Measurements from ENCODE around the gene GOLGB1.
"Not testable (repeated sequence)": the region's sequence is repeated elsewhere in the genome, so short reads cannot be mapped to it uniquely, and the experiment has no call there.

The GOLGB1 gene

DNA sequence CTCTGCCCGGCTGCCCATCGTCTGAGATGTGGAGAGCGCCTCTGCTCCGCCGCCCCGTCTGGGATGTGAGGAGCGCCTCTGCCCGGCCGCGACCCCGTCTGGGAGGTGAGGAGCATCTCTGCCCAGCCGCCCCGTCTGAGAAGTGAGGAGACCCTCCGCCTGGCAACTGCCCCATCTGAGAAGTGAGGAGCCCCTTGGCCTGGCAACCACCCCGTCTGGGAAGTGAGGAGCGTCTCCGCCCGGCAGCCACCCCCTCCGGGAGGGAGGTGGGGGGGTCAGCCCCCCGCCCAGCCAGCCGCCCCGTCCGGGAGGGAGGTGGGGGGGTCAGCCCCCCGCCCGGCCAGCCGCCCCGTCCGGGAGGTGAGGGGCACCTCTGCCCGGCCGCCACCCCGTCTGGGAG, 60.8 kb downstream of the GOLGB1 start:
- not testable (repeated sequence) for DNase-seq

DNA sequence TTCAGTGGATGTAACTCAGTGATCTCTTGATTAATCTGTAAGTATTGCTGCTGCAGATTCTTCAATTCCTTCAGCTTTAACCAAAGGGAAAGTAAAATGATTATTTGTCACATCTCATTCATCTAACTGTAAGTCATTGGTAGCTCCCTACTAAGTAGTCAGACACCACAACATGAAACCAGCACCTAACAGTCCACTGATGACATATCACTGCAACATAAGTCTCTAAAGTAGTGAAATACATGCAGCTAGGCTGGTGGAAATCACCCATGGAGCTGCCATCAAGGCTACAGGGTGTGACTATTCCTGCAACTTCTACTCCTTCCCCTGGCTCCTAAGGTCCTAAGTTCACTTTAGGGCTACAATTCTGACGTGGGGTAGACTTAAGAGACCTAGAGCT, 67.7 kb downstream of the GOLGB1 start:
- DNase-seq: no peak

DNA sequence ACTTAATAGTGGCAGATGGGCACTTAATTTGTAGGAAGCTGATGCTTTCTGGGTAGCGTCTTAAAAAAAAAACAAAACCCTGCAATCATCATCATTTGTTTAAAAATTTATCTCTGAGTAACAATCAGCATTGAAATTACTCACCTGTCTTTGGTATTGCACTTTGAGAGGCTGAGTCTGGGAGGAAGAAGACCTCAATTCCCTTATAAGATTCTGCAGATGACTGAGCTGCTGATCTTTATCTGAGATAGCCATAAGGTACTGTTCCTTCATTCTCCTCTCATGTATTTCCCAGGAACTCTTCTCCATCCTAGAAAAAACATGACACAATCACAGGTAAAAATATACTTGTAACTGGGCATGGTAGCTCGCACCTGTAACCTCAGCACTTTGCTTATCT, 72.4 kb downstream of the GOLGB1 start:
- DNase-seq: no peak

DNA sequence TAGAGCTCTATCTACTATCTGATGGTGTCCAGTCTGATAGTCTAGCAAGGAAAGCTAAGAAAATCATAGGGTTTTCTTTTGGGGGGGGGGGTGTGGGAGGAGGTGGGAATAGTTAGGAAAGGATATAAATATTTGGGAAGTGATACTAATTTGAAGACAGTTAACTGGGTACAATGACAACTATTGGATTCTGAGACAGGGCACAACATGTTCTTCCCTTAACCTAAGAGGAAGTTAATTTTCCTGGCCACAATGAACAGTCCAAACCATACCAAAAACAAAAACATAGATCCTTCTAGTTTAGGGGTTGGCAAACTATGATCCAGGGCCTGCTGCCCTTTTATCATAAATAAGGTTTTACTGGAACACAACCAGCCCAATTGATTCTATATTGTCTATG, 78.9 kb downstream of the GOLGB1 start:
- DNase-seq: no peak

DNA sequence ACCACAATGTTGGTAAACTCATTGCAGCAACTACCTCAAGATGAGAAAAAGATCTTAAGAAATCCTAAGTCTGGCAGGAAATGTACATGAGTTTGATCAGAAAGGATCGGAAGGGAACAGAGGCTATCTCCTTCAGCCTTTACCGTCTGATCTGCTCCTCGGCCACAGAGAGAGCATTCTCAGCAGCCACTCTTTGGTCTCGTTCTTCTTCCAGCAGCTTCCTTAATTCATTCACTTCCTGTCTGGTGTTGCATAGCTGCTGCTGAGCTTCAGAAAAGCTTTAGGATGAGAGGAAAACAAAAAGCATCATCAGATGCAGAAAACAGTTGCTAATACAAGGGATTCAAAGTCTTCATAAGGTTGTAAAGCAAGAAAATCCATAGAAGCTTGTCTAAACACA, 82.2 kb downstream of the GOLGB1 start:
- DNase-seq: no peak

DNA sequence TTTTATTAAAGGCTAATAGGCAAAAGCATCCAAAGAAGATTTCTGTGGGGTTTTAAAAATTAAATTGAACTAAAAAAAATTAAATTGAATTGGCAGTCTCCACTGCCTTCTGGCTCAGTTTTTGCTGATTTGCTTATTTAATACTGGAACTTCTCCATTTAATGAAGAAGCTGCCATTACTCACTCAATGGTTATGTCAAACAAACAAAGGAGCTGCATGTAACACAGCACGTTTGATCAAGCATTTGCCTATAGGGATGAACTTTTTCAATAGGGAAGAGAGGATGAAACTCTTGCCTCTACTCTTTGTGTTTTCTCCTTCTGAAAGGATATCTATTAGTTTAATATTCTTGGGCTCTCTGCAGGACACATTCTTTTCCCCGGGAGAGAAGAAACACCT, 84.1 kb downstream of the GOLGB1 start:
- DNase-seq: no peak

DNA sequence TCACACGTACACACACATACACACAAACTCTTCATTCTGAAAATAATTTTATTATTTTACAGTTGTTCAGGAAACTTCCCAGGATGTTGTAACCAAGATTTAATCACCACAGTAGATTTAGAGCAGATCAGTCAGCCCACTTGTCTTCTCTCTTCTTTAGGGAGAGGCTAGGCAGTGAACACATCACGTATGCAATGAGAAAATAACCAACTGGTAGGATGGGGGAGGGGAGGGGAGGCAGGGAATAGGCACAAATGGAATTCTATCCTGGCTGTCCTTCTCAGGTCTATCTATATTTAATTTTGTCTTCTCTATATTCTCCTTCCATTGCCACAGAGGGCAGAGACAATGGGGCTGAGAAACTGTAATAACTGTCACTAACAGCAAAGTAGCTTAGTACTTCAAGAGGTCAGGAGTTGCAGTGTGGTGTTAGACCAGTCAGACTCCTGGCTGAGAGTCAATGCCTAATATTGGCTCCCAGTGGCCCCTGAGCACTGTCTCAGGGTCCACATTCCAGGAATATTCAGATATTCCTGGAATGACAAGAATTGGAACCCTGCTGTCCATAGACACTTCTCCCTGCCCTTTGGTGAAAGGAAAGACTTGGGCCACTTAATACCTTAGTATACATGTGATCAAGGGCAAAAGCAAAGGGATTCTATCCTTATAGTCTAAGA, 86.2 kb downstream of the GOLGB1 start:
- no peak for DNase-seq

DNA sequence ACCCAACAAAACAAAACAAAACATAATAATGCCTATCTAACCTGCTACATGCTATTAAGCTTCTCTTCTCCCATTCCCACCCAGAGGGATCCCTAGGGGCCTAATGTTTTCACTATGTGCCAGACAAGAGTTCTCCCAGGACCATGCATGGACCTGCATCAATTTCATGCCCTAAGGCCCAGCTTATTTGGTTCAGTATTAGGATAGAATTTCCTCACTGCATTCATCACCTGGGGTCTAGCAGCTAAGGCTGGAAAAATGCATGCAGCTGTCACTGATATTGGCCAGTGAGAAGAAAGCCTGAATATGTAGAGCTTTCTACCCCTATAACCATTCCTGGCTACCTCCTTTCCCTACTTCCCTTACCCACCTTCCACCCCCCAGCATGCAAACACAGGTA, 86.8 kb downstream of the GOLGB1 start:
- no peak for DNase-seq

DNA sequence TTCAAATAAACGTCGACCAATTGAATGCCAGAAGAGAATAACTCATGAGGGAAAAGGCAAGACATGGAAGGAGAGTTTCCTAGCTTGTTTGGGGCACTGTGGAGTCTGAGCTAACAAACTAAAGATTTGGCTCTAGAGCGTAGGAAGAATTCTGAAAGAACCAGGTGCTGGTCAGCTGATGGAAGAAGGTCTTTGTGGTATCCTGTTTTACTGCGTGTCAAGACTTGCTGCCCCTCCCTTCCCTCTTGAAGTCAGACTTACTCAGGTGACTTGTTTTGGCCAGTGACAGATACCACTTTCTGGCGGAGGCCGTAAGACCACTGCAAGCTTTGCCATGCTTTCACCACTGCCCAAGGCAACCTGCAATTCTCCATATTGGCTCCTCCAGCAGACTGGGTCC, 88.2 kb downstream of the GOLGB1 start:
- DNase-seq: no peak

DNA sequence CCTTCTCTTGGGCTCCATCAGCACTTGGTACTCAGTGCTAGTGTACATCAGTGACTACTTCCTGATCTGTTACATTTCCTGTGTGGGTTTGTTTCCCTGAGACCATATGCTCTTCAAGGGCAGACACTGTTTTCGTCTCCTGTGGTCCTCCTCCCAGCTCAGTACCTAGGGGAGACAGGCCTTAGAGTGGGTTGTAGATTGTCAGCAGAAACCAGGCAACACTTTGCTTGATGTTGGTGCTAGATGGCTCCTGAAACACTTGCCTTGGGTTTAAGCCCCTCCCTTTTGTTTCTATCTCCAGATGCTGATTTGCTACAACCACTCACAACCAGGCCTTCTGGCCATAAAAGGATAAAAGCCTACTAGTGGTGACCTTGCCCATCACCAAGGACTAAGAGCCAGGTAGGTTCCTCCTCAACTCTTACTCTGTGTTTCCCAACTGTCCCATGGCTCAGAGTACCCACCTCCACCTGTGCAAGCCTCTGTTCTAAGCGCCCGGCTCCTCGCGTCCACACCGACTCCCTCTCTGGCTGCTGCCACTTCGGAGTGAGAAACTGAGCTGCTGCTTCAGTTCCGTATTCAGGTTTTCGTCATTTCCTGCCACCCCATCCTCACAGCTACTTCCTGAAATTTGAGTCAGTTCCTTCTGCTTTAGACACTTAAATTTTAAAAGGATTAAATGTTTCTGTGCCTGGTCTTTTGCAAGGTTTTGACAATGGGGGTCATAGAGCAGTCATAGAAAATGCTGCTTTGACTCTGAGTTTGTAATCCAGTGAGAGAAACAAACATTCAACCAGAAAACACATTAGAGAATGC, 89.0 kb downstream of the GOLGB1 start, which contains the start of gene HCLS1:
TSS of gene HCLS1 (minus strand) at position 548 of the 816 bp plus-strand sequence. CDS start 2,556 bp downstream, outside the sequence.
- DNase-seq: no peak

DNA sequence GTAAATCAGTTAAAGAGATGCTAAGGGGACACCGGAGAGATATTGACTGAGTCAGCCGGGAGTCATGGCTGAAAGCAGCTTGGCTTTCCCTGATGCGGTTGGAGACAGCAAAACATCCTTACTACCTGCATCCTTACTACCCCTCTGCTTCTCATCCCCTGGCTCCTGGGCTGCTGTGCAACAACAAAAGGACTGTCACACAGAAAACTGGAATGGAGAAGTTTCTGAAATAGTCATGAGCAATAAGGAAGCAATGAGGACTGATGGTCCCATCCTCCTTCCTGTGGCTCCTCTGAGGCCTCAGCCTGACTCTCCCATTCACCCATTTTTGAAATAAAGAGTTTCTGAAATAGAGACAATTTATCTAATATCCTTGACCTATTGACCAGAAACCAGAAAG, 90.0 kb downstream of the GOLGB1 start:
- no peak for DNase-seq

DNA sequence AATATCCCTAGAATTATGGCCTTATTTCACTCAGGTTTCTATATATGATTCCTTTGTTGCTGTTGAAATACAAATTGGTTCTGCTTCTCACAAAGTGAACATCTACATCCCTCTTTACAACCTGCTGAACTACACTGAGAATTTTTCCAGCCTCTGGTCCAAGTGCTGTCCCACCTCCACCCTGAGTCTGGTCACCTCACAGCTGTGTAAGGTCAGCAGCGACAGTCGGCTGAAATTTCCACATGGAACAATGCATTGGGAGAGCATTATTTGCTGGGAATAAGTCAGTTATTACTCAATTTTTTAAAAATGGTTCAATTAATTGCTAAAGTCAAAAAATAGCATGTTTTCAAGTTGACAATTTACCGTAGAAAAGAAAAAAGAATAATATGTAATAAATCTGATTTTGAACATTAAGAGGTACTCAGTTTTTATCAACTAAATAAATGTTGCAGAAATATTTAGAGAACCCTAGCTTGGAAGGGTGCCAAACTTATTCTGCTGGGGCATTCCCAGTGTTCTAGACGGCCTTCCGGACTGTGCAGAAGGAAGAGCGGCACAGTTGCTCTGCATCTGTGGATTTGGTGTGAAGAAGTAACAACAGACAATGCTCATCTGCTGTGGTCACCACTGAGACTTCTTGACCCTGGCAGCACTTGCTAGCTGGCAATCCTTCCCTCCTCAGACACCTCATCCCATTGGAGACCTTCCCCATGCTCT, 90.7 kb downstream of the GOLGB1 start:
- DNase-seq: no peak

DNA sequence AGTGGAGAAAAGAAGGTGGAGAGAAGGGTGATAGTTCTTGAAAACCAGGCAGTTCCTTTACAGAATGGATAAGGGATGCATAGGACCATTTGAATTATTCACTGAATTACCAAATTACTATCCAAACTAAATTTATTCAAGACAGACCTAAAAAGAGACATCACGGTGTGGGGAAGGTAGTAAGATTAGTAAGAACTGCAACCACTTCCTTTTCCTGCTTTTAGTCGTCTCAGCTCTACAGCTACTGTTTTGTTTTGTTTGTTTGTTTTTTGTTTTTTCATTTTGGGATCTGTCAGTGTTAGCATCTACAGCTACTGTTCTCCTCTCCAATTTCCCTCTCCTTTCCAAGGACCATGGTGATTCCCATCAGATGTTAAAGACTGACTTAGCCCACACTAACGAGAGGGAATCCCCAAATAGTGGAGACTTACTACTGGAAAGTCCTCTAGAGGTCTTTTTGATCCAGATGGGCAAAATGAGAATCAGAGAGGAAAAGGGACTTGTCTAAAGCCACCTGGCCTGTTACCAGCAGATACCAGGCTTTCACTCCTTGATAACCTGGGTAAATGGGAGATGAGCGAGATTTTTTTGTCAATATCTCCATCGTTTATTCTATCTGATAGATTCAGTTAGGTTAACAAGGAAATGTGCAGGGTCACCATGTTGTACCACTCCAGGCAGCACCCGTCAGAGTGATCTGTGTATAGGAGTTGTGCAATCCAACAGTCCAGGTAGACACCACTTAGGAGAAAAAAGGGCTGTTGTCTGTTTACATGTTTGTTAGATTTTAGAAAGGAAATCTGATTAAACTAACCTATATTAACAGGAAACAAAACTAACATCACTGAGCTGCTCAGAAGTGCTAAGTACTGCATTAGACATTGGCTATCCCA, 94.8 kb downstream of the GOLGB1 start:
- no peak for DNase-seq

DNA sequence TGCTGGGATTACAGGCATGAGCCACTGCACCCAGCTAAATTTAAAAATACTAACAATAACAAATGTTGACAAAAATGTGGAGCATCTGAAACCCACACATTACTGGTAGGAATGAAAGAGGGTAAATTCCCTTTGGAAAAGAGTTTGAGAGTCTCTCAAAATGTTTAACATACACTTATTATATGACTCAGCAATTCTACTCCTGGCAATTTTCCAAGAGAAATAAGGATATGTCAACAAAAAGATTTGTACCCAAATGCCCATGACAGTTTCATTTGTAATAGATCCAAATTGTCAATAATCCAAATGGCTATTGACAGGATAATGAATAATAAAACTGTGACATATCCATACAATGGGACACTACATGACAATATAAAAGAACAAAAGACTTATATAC, 97.9 kb downstream of the GOLGB1 start:
- DNase-seq: peak; percentile 44

DNA sequence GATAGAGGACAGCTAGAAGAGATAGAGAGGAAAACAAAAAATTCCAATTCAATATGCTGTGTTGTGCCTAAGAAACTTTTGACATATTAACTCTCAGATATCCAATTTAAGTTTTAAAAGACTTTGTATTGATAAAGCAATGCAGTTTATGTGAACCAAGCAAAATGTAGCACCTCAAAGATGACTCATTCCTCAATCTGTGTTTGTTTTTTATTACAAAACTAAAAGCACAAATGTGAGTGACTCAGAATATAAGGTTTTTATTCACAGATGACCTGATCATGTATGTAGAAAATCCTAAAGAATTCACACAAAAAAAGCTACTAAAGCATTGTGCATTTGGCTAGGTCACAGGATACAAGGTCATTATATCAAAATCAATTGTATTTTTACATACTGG, 99.9 kb downstream of the GOLGB1 start:
- DNase-seq: no peak

DNA sequence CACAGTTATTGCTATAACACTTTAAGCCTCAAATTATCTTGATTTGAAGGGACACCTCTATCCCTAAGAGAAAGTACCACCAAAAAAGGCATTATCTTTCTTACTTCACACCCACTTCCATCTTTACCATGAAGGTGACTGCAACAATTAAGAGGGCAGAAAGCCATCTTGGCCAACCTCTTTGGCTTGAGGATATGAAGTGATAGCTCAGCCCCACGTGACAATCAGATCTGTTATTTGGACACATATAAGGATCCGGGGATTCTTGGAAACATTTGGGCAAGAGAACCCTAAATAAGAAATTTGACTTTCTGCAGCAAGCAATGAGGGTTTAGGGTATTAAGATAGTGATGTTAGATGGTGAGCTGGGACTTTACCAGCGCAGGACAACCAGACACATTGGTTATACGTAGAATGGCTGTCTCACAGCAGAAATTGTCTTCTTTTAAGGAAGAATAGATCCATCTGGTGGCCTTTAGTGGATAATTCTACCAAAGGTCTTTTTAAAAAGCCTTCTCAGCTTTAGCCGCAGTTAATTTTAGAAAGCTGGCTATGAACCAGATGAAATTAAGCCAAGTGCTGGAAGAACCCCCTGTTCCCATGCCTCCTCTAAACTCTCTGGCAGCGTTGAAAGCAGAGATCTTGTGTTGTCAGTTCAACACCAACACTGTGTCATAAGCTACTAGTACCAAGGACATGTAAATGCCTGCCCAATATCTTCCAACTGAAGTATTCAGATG, 101.2 kb downstream of the GOLGB1 start:
- DNase-seq: no peak

DNA sequence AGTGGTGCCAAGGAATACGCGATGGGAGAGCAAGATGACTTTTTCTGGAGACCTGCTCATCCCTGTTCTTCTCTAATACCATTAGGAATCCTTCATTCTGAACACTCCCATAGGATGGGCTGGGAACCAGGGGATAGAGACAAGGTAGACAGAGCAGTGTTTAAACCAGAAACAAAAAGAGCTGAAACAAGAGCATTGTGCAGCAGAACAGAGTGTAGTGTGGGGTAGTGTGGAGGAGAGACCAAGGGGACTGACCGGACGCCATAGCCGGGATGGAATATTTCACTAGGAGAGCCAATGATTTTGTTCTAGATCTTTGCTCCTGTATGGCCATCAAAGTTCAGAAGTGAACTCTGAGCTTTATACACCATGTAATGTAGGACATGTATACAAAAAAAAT, 104.5 kb downstream of the GOLGB1 start:
- DNase-seq: no peak

DNA sequence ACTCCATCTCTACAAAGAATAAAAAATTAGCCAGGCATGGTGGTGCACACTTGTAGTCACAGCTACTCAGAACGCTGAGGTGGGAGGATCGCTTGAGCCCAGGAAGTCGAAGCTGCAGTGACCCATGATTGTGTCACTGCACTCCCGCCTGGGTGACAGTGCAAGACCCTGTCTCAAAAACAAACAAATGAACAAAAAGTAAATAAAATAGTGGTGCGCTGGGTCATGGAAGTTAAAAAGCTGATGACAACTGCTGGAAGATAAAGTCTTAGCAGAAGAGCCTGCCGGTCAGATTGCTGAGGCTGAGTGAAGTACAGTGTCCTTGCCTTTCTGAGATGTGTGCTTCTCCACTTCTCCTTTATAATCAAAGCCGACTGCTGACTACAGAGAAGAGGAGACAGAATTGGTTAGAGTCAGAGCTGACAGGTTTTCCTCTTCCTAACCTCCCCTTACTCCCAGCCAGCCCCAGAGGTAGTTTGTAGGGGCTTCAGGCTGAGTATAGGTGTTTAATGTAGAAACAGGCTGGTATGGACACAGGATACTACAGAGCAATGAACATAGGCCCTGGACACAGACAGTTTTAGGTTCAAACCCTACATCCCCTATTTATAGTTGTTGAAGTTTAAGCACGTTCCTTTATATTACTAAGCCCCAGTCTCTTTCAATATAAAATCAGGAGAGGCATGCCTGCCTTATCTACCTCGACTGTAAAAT, 106.8 kb downstream of the GOLGB1 start:
- no peak for DNase-seq

DNA sequence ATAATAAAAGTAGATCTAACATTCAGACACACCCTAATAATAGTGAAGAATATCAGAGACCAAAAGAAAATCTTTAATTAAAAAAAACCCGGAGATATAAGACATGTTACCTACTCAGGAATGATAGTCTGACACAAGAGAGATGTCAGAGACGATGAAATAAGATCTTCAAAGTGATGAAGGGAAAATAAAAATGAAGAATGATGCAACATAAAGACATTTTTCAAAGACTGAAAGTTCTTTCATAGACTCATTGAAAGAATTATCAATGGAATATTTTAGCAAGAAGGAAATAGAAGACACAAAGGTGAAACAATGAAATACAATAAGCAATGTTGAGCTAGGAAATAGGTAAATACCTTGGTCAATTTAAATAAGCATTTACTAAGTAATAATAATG, 108.4 kb downstream of the GOLGB1 start:
- no peak for DNase-seq

DNA sequence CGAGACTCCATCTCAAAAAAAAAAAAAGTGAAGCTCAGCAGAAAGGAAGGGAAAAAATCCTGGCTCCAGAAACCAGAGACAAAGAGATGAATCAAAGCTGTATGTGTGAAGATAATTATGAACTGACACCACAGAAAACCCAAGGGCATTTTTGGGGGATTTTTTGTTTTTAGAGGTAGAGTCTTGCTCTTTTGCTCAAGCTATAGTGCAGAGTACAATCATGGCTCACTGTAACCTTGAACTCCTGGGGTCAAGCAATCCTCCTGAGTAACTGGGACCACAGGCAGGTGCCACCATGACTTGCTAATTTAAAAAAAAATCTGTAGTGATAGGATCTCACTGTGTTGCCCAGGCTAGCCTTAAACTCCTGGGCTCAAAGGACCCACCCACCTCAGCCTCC, 111.6 kb downstream of the GOLGB1 start:
- DNase-seq: no peak

DNA sequence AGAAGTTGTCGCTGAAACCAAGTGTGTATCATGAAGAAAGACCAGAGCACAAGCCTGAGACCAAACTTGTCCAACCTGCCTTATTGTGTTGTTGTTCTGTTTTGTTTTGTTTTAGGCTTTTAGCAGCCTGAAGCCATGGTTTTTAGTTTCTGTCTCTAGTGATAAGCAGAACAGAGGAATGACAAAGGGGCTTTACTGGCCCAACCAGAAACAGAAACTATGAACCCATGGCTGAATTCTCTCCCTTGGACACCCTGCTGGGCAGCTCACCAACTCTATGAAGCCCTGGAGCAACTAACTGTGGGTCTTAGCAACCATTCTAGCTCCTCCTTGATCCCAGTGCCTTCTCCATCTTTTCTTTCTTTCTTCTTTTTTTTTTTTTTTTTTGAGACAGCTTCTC, 119.2 kb downstream of the GOLGB1 start:
- no peak for DNase-seq
